Measurements from ENCODE around the gene HOXD4.

HOXD4 gene

DNA sequence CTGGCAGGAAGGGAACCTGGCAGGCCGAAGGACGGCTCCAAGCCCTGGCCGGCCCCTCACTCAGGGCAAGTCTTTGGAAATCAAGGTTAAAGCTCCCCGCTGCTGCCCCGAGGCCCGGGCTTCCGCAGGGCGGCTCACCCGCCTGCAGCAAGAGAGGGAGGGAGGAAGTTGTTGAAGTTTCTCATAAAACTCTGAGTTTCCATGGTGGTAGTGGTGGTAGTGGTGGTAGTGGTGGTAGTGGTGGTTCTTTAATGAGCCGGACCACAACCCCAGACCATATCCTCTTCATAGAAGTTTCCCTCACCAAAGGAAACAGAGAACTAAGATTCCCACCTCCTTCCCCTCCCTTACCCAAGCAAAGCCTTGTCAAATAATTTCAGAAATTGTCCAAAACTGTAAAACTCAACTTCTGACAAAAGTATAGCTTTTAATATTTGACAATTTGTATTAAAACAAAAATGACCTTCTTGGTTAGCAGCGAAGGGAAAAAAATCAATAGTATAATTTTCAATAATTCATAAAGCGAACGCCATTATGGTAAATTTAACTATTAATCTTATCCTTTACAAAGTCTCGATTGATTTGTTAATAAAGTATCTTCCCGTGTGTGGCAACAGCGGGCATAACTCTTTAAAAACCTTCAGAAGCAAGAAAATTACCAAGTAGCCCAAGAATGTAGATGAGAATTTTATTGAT lies 36.3 kb upstream of the HOXD4 start:
- no peak for DNase-seq

DNA sequence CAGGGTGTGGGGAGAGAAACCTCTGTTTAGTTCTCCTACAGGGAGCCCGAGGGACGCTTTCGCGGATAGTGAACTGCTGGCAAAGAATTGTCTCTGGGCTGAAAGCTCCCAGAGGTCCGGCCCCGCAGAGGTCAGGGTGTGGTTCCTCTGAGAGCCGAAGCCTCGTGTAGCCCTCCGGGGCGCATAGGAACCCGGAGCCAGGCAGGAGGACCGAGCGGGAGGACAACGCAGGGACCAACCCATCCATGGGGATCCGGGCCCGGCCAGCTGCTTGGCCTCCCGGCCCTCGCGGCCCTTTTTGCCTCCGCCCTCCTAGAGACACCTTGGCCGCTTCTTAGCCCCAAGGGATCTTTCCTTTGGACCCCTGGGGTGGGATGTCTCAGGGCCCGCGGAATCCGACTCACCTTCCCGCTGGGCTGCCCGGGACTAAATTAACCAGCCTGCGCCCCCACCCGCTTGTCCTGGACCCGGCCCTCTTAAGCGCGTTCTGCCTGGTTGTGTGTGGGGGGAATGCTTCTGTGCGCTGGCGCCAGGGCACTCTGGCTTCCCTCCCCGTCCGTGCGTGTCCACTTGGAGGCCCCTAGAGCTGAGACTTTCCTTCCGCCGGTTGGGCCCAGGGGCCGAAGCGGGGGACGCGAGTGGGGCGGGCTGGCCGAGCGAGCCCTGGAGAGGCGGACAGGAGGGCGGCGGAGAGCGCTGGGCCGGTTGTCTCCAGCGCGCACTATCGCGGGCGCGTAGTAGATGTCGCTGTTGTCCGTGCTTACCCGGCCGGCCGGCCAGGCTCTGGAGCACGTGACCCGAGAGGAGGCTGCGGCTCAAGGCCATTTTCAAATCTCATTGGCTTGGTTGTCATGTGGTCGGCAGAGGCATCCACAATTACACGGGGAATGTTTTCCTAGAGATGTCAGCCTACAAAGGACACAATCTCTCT lies 35.2 kb upstream of the HOXD4 start, which contains the start of gene HOXD10:
TSS of gene HOXD10 (plus strand) at position 896 of the 931 bp plus-strand sequence. CDS start 56 bp downstream, outside the sequence.
- no peak for DNase-seq

GRCh38 chr2:176117162-176117822 lies 34.1 kb upstream of the HOXD4 start:
- no peak for DNase-seq

DNA sequence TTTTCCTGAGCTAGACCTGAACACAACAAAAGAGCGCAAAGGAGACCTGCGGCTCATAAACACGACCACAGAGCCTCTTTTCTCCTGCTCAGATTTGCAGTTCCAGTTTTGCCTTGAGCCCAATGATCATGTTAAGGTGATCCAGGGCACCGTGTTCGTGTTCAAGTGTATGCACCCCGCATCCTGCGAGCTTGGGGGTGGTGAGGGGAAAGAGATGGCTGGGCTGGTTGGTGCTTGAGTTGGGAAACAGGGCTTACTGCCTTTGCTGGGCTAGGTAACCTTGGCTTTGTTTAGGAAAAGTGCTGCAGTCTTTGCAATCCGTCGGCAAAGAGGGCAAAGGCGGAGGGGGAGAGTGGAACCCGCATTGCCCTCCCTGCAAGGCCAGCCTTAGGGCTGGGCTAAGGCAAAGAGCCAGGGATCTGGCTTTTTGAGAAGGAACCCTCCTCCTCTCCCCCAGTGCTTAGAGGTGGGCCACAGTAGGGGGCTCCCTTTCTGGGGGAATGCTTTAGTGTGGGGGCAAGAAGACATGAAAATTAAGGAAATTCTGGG lies 33.5 kb upstream of the HOXD4 start:
- no peak for DNase-seq

- no peak for DNase-seq
Observed at GRCh38 chr2:176118601-176119339, 32.6 kb upstream of the HOXD4 start.

DNA sequence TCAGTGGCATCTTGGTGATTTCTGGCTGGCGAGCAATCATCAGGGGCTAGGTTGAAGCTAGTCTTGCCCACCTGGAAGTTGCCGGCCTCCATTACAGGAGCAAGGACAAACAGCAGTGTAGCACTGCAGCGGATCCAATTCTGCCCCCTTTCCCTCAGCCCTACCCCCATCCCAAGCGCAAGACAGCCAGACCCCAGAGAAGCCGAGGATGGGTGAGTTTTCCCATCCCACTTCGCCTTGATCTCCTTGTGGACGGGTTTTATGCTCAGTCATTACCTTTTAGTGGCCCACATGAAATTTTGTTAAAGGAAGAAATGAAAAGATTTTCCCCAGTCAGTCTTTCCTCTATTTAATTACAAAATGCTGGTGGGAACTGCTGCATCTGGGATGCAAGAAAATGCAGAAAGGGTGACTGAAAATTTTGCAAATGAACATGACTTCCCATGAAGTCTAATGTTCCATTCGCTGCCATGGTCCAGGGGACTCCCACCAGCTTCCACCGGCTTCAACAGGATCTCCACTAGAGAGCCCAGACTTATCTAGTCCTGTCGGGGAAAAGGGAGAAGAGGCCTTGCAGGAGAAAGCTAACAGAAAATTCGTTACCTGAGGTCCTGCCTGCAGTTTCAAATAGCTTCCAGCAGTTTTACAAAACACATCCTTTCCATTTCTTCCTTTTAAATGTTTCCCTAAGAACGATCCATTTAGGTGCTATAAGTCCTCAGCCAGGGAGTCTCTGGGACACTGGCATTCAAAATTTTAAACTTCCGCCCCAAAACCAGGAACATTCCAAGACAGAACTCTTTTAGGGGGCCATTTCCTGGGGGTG lies 30.8 kb upstream of the HOXD4 start:
- DNase-seq, result no peak

DNA sequence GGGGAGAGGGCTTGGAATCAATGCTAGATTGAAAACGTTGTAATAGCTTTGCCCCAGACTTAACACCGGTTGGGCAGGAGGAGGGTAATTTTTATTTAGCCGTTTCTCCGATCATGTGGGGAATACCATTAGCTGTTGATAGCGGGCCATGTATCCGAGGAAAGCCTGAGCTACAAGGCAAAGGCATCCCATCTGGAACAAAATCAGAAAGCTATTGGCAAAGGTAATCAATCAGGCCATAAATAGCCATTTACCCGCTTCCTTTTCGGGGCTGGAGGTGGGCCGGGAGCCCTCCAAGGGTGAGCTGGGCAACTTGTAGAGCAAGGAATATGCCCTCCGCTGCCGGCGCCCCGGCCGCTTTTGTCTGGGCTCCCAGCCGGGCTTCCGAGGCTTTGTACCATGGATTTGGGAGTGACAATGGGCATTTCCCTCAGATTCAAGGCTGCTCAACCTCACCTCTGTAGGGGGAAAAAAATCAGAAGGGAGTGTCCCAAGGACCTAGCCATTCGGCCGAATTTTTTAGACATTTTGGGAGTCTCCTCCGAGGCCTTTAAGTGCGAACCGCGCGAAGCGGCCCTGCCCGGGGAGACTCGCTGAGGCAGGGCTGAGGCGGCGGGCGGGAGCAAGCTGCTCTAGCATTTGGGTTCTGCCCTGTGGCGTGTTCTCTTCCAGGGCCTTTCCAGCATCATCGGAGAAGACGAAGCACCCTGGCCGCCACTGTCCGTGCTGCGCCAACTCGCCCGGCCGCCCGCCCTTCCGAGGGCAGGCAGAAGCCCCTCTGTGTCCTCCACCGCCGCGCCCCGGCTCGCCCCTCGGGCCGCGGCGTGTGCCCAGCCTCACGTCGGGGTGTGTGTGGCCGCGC lies 29.9 kb upstream of the HOXD4 start:
- DNase-seq, result no peak

- DNase-seq, result no peak
Observed at GRCh38 chr2:176122052-176122682, 29.2 kb upstream of the HOXD4 start.

DNA sequence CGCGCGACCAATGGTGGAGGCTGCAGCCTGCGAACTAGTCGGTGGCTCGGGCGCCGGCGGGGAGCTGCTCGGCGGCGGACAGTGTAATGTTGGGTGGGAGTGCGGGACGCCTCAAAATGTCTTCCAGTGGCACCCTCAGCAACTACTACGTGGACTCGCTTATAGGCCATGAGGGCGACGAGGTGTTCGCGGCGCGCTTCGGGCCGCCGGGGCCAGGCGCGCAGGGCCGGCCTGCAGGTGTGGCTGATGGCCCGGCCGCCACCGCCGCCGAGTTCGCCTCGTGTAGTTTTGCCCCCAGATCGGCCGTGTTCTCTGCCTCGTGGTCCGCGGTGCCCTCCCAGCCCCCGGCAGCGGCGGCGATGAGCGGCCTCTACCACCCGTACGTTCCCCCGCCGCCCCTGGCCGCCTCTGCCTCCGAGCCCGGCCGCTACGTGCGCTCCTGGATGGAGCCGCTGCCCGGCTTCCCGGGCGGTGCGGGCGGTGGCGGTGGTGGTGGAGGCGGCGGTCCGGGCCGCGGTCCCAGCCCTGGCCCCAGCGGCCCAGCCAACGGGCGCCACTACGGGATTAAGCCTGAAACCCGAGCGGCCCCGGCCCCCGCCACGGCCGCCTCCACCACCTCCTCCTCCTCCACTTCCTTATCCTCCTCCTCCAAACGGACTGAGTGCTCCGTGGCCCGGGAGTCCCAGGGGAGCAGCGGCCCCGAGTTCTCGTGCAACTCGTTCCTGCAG lies 28.5 kb upstream of the HOXD4 start, which contains the start of gene HOXD9:
TSS of gene HOXD9 (plus strand) at position 37 of the 728 bp plus-strand sequence. CDS start at position 87, 50 bp downstream.
- DNase-seq, result peak; percentile 50

DNA sequence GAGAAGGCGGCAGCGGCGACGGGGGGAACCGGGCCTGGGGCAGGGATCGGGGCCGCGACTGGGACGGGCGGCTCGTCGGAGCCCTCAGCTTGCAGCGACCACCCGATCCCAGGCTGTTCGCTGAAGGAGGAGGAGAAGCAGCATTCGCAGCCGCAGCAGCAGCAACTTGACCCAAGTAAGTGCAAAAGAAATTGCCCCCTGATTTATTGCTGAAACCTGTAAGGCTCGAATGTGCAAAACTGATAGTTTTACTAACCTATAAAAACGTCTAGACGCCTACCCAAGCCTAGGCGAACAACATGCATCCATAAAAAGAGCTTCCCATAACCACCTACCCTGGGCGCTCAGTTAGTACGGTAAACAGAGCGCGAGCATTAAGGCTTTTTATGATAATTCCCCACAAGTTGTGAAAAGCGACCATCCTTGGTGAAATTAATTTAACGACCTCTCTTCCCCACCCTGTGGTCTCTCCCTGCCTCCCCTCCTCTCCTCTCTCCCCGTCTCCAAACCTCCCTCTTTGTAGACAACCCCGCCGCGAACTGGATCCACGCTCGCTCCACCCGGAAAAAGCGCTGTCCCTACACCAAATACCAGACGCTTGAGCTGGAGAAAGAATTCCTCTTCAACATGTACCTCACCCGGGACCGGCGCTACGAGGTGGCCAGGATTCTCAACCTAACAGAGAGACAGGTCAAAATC lies 27.8 kb upstream of the HOXD4 start:
- DNase-seq, result no peak

DNA sequence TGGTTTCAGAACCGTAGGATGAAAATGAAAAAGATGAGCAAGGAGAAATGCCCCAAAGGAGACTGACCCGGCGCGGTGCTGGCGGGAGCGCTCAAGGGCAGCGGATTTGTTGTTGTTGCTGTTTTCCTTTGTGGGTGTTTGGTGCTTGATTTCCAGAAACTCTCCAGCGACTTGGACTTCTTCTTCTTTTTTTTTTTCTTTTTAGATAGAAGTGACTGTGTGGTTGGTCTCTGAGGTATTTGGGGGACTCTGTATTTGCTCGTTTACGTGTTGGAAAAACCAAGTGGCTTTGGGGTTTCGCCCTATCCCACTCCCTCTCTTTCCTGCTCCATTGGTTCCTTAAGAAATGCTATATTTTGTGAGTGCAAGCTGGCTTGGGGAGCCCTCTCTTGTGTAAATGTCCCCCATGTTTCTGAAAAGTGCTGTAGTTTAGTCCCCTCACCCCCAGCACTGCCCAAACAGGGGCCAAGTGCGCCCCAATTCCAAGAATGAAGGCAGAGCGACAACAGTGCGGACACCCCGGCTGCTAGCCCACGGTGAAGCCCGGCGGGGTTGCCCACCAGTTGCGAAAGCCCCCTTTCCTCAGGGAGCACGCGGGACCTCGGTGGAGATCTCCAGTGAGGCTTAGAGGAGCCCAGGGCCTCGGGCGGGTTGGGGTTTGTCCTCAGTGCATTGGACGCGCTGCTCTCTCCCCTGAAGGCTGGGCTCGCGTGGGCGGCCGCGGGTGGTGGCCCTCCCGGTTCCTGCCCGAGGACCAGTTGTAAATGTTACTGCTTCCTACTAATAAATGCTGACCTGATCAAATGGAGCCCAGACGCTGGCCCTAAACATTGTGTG lies 27.0 kb upstream of the HOXD4 start:
- no peak for DNase-seq

DNA sequence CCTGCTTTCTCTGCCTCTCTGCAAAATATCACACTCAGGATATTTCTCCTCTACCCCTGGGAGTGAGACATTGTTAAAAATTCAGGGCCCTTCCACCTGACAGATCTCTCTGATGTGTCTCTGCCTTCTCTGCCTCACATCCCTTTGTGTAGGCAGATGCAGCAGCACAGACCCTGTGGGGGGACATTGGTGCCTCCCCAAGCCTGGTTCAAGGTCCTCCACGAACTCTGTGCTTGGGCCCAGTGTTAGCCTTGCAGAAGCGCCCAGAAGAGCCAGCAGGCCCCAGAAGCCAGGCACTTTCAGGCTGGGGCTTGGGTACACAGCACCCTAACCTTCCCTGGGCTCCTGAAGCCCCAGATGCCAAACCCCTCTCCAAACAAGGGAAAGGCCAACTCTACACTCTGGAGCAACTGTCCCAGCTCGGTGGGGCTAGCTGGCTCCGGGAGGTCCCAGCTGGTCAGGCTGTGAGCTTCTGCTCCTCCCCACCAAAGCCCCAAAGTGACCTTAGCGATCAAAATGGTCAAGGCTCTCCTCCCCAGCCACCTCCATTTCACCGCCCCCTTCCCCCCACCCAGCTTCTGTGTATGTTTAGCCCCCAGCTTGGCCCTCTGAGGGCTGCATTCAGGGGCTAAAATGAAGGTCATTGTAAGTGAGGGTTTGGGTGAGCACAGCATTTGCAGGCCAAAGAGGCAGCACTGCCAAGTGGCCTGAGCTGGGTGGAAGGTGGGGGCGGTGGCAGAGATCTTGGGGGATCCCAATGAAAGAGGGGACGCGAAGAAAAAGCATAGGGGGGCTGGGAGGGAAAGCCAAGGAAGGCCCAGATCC lies 26.2 kb upstream of the HOXD4 start:
- no peak for DNase-seq

GRCh38 chr2:176125772-176126054 lies 25.6 kb upstream of the HOXD4 start:
- no peak for DNase-seq

- DNase-seq, result peak; percentile 83
Observed at GRCh38 chr2:176126929-176127773, 24.2 kb upstream of the HOXD4 start.

DNA sequence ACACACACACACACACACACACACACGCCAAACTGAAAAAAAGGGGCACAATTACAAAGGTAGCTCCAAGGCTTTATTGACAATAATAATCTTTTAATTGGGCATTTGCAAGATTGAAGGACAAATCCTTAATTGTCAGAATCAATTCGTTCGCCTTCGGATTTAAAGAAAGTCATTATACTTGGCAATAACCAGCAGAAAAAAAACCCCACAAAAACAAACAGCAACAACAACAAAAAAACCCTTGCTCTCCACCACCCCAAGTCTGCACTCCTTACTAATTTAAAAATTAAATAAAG lies 23.6 kb upstream of the HOXD4 start:
- no peak for DNase-seq

All from stimulated activated CD8-positive, alpha-beta memory T cell treated with anti-CD3 and anti-CD28 coated beads, Interleukin-4, amount 100 ng/mL, for 48 hours (primary cell).